Retinal pigment epithelial cell (primary cell): ENCODE measurements around the gene GNB5.

Experiments
- DNase-seq: peaks from one replicate; pipeline ENCODE4 v3.0.0-alpha.2; 2010; ENCODE audit warnings: low read depth
- H3K4me3 ChIP-seq: 2 replicates; pipeline ENCODE4 v1.5.1; 2011; ENCODE audit warnings: mild to moderate bottlenecking, low read length, control low read depth, moderate library complexity
- TF ChIP-seq, protein P1 (sequence below): conservative IDR thresholded peaks from 2 replicates; pipeline ENCODE4 v1.5.1; 2011; ENCODE audit warnings: low read depth, low read length, control low read depth, inconsistent platforms

Gene GNB5

DNA sequence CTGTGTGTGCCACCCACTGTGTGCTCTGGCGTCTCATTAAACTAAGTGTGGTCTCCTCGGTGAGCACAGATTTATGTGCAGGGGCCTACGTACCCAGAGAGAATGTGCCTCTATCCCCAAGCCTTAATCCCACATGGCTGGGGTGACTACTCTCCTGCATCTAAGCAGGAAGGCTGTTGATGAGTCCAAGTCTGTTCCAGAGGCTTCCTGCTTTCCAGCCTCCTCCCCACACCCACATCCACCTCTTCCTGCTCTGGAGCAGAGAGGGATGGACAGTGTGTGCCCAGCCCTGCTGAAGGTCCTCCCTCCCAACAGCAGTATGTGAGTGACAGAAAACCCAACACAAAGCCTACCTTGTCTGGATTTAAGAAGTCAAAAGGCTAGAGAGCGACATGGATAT is 39.8 kb downstream of the GNB5 start:
- H3K4me3 ChIP-seq, result no peak overlapping the region
- DNase-seq, result no peak
- TF ChIP-seq, protein P1, sequence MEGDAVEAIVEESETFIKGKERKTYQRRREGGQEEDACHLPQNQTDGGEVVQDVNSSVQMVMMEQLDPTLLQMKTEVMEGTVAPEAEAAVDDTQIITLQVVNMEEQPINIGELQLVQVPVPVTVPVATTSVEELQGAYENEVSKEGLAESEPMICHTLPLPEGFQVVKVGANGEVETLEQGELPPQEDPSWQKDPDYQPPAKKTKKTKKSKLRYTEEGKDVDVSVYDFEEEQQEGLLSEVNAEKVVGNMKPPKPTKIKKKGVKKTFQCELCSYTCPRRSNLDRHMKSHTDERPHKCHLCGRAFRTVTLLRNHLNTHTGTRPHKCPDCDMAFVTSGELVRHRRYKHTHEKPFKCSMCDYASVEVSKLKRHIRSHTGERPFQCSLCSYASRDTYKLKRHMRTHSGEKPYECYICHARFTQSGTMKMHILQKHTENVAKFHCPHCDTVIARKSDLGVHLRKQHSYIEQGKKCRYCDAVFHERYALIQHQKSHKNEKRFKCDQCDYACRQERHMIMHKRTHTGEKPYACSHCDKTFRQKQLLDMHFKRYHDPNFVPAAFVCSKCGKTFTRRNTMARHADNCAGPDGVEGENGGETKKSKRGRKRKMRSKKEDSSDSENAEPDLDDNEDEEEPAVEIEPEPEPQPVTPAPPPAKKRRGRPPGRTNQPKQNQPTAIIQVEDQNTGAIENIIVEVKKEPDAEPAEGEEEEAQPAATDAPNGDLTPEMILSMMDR, result no peak

DNA sequence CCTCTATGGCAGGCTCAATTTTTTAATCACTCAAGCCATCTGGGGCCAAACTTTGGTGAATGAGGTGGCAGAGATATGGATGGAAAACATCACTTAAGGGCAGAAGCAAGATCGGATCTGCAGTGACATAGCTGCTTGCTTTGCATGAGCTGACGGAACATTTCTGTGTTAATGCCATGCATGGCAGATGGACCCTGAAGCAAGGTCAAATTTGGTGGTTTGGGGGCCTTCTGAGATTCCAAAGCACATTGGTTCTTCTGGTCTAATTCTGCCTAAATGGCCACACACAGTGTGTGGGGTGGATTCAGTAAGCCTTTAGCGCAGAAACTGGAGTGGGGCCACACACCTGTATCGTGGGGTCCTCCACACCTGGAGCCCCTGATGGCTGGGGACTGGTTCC is 40.3 kb downstream of the GNB5 start:
- TF ChIP-seq, protein P1, result no peak

DNA sequence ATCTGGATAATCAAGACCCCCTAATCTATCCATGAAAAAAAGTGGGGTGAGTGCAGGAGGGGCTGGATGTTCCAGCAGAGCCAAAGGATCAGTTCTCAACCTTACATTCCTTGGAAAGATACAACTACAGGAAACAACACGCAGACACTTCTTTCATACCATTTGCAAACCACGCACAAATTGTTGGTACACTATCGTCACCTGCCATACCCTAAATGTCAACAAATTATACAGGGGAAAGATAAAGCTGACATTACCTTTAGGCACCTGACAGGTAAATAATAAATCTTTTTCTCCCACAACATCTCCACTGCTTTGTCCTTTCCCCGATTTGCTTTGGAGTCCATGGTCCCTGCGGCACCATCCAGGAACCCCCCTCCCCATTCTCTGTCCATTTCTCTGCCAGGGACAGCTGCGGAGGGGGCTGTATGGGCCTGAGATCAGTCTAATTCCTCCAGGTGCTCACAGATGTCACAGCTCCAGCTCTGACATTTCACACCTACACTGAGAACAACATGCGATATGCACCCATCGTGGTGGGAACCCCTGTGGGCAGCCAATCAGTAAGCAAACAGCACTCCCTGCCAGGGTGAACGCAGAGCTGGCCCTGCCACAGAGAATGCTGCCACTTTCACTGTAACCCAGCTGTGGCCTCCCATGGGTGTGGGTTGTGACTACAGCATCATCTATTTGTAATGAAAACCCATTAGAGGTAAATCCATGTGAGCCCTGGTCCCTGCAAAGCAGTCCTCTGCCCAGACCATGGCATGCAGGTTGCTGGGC is 41.0 kb downstream of the GNB5 start:
- H3K4me3 ChIP-seq, result no peak overlapping the region

More for the DNA sequence above, 40.3 kb downstream of the GNB5 start:
- DNase-seq, result no peak
- no peak overlapping the region for H3K4me3 ChIP-seq

DNA sequence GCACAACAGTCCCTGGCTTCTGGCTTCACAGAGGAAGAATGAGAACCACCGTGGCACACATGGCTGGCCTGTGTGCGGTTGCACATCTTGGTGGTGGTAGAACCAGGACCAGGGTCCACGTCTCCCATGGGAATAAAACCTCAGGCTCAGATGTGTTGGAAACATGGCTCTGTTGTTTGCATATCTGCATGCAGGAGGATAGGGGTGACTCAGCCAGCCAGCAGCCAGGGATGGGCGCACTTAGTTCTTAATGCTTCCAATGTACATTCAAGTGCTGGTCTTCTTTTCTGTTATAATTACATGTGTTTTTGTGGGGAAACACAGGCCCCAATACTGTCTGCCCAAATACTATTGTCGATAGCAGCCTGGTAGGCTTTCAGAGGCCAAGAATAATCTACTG is 42.8 kb downstream of the GNB5 start:
- H3K4me3 ChIP-seq, result no peak overlapping the region
- TF ChIP-seq, protein P1, result no peak
- no peak for DNase-seq

More for the DNA sequence above, 41.0 kb downstream of the GNB5 start:
- TF ChIP-seq, protein P1, result no peak
- DNase-seq, result no peak

DNA sequence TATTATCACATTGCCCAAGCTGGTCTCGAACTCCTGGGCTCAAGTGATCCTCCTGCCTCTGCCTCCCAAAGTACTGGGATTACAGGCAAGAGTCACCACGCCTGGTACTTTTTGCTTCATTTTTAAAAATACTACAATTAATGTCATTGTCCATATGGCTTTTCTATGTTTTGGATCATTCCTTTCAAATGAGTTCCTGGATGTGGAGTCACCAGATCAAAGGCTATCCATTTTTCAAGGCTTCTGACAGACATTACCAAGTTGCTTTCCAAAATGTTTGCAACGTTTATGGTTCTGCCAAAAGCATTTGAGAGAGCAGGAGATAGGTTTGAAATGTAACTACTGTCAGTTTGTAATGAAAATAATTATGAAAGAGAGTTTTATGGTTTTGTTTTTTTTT is 44.4 kb downstream of the GNB5 start:
- H3K4me3 ChIP-seq, result no peak overlapping the region
- no peak for DNase-seq
- TF ChIP-seq, protein P1, result no peak

DNA sequence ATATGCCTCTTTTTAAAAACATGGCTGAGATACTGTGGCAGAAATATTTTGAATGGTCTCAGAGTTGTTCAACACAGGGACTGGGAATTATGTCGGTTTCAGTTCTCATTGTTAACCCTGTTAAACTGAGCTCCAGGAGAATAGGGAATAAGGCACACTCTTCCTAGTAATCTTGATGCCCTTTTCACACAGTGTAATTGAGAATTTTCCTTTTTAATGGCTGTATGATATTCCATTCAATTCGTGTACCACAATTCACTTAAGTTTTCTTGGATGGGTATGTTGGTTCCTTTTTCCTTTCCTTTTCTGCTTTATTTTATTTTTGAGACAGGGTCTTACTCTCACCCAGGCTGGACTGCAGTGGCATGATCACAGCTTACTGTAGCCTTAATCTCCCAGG is 44.9 kb downstream of the GNB5 start:
- DNase-seq, result no peak
- TF ChIP-seq, protein P1, result no peak

DNA sequence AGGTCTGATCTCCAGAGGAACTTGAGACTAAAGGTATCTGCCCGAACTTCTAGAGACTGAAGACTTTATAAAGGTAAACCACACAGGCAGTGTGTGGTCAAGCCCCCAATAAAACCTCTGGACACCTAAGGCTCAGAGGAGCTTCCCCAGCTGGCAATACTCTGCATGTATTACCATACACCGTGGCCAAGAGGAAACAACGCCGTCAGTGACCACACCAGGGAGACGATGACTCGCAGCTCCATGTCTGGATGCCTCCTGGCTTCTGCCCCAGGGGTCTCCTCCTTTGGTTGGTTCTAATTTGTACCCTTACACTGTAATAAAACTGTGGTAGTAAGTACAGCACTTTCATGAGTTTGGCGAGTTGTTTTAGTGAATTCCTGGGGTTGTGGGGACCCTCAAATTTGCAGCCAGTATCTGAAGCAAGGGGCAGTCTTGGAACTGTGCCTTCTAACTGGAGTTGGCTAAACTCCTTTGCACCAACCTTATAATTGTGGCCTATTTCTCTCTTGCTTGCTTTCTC is 46.5 kb downstream of the GNB5 start:
- TF ChIP-seq, protein P1, result no peak
- no peak overlapping the region for H3K4me3 ChIP-seq
- no peak for DNase-seq

More for the DNA sequence above, 44.9 kb downstream of the GNB5 start:
- H3K4me3 ChIP-seq, result no peak overlapping the region
